Esophagus squamous epithelium (tissue), 4 donors: ENCODE results near the gene ELF5.
A peak's percentile ranks its signal among the peaks of the same experiment; 100 is the strongest.

Experiments used
- CTCF ChIP-seq, 6 experiments: fragments of 450-650 bp in 4 of 6; fragments of 200-600 bp in 2 of 6; sonication (generic) in 2 of 6; IDR thresholded peaks; one replicate each; pipeline ENCODE4 v1.5.1; 2016 to 2019; ENCODE audit warnings: antibody characterized with exemption in 6 of 6, mild to moderate bottlenecking in 4 of 6, moderate library complexity in 4 of 6
- POLR2A ChIP-seq, 4 donors: fragments of 450-650 bp; IDR thresholded peaks; one replicate each; pipeline ENCODE4 v1.6.1; 2017; ENCODE audit warnings: antibody characterized with exemption in 4 of 4, mild to moderate bottlenecking in 4 of 4, moderate library complexity in 3 of 4

GRCh38 chr11:34468209-34468841 lies 45.3 kb downstream of the ELF5 start:
- TF ChIP-seq CTCF (IDR thresholded peaks at IDR 0.05), result peak in 5 of 6 experiments; percentile 53 to 78 (median 60)
- TF ChIP-seq POLR2A (IDR thresholded peaks at IDR 0.05), result no peak
